Measurements from ENCODE around the gene MYH14. TPM values are rescaled to one million over a fixed set of nuclear protein-coding genes. Genes with fewer than 3 reads are reported as not detected.
A peak's percentile ranks its signal among the peaks of the same experiment; 100 is the strongest.

The MYH14 gene
- total and polyA plus RNA-seq, 9 of the 15 experiments (the other 6 are each of a cell fraction or from before 2014, with no cell fraction given), result 0.04 to 0.86 (median 0.19) TPM; not detected in 2

DNA sequence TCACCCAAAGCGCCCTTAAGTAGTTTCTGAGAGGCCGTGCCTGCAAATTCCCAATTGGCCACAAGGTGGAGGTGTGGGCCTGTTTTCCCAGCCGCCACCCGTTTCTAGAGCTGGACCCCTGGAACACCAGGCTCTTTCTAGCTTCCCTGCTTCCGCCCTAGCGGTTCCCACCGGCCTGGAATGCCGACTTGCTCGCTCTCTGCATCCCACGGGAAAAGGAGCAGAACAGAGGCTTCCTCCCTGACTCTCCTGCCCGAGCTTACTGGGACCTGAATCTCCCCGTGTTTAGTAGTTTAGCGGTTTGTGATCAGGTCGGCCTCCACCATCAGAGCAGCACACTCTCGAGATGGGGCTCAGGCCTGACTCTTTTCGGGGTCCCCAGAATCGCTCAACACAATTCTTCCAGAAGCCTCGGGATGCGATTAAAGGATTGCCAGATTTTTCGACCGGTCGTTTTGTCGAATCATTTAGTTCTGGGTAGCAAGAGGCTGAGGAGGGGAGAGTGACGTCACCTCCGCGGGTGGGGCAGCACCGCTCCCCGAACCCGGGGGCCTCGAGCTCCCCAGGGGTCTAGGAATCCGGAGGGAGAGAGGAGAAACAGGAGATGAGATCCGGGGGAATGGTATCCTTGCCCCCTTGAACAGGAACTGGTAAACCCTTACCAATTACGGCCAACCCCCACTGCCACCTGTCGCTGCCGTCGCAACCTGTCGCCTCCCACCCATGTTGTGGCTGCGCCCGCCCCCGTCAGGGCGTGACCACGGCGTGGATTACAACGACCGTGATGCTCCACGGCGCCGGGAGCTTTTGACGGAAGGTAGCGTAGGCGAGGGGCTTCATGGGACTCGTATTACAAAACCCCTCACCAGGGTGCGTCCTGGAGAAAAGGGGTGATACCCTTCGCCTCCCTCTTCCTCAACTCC, 154.0 kb downstream of the MYH14 start (continued):
- TF ChIP-seq HEY1 (CRISPR knock-in tag; IDR thresholded peaks at IDR 0.05; ENCODE audit: borderline replicate concordance), result no peak
- TF ChIP-seq, protein P1, sequence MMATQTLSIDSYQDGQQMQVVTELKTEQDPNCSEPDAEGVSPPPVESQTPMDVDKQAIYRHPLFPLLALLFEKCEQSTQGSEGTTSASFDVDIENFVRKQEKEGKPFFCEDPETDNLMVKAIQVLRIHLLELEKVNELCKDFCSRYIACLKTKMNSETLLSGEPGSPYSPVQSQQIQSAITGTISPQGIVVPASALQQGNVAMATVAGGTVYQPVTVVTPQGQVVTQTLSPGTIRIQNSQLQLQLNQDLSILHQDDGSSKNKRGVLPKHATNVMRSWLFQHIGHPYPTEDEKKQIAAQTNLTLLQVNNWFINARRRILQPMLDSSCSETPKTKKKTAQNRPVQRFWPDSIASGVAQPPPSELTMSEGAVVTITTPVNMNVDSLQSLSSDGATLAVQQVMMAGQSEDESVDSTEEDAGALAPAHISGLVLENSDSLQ (IDR thresholded peaks at IDR 0.05), result peak; percentile 69
- TF ChIP-seq, protein P2, sequence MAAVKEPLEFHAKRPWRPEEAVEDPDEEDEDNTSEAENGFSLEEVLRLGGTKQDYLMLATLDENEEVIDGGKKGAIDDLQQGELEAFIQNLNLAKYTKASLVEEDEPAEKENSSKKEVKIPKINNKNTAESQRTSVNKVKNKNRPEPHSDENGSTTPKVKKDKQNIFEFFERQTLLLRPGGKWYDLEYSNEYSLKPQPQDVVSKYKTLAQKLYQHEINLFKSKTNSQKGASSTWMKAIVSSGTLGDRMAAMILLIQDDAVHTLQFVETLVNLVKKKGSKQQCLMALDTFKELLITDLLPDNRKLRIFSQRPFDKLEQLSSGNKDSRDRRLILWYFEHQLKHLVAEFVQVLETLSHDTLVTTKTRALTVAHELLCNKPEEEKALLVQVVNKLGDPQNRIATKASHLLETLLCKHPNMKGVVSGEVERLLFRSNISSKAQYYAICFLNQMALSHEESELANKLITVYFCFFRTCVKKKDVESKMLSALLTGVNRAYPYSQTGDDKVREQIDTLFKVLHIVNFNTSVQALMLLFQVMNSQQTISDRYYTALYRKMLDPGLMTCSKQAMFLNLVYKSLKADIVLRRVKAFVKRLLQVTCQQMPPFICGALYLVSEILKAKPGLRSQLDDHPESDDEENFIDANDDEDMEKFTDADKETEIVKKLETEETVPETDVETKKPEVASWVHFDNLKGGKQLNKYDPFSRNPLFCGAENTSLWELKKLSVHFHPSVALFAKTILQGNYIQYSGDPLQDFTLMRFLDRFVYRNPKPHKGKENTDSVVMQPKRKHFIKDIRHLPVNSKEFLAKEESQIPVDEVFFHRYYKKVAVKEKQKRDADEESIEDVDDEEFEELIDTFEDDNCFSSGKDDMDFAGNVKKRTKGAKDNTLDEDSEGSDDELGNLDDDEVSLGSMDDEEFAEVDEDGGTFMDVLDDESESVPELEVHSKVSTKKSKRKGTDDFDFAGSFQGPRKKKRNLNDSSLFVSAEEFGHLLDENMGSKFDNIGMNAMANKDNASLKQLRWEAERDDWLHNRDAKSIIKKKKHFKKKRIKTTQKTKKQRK (IDR thresholded peaks at IDR 0.05; ENCODE audit: borderline replicate concordance, low read depth, low read length), result no peak
- TF ChIP-seq, protein P3, sequence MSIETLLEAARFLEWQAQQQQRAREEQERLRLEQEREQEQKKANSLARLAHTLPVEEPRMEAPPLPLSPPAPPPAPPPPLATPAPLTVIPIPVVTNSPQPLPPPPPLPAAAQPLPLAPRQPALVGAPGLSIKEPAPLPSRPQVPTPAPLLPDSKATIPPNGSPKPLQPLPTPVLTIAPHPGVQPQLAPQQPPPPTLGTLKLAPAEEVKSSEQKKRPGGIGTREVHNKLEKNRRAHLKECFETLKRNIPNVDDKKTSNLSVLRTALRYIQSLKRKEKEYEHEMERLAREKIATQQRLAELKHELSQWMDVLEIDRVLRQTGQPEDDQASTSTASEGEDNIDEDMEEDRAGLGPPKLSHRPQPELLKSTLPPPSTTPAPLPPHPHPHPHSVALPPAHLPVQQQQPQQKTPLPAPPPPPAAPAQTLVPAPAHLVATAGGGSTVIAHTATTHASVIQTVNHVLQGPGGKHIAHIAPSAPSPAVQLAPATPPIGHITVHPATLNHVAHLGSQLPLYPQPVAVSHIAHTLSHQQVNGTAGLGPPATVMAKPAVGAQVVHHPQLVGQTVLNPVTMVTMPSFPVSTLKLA (conservative IDR thresholded peaks at IDR 0.05), result peak; percentile 80 to 87
- peak; percentile 82 for TF ChIP-seq ZBTB7A (IDR thresholded peaks at IDR 0.05; ENCODE audit: borderline replicate concordance, control insufficient read depth, low read depth, low read length)
- TF ChIP-seq, protein P4, sequence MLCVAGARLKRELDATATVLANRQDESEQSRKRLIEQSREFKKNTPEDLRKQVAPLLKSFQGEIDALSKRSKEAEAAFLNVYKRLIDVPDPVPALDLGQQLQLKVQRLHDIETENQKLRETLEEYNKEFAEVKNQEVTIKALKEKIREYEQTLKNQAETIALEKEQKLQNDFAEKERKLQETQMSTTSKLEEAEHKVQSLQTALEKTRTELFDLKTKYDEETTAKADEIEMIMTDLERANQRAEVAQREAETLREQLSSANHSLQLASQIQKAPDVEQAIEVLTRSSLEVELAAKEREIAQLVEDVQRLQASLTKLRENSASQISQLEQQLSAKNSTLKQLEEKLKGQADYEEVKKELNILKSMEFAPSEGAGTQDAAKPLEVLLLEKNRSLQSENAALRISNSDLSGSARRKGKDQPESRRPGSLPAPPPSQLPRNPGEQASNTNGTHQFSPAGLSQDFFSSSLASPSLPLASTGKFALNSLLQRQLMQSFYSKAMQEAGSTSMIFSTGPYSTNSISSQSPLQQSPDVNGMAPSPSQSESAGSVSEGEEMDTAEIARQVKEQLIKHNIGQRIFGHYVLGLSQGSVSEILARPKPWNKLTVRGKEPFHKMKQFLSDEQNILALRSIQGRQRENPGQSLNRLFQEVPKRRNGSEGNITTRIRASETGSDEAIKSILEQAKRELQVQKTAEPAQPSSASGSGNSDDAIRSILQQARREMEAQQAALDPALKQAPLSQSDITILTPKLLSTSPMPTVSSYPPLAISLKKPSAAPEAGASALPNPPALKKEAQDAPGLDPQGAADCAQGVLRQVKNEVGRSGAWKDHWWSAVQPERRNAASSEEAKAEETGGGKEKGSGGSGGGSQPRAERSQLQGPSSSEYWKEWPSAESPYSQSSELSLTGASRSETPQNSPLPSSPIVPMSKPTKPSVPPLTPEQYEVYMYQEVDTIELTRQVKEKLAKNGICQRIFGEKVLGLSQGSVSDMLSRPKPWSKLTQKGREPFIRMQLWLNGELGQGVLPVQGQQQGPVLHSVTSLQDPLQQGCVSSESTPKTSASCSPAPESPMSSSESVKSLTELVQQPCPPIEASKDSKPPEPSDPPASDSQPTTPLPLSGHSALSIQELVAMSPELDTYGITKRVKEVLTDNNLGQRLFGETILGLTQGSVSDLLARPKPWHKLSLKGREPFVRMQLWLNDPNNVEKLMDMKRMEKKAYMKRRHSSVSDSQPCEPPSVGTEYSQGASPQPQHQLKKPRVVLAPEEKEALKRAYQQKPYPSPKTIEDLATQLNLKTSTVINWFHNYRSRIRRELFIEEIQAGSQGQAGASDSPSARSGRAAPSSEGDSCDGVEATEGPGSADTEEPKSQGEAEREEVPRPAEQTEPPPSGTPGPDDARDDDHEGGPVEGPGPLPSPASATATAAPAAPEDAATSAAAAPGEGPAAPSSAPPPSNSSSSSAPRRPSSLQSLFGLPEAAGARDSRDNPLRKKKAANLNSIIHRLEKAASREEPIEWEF (CRISPR knock-in tag; IDR thresholded peaks at IDR 0.05), result no peak
- TF ChIP-seq, protein P5, sequence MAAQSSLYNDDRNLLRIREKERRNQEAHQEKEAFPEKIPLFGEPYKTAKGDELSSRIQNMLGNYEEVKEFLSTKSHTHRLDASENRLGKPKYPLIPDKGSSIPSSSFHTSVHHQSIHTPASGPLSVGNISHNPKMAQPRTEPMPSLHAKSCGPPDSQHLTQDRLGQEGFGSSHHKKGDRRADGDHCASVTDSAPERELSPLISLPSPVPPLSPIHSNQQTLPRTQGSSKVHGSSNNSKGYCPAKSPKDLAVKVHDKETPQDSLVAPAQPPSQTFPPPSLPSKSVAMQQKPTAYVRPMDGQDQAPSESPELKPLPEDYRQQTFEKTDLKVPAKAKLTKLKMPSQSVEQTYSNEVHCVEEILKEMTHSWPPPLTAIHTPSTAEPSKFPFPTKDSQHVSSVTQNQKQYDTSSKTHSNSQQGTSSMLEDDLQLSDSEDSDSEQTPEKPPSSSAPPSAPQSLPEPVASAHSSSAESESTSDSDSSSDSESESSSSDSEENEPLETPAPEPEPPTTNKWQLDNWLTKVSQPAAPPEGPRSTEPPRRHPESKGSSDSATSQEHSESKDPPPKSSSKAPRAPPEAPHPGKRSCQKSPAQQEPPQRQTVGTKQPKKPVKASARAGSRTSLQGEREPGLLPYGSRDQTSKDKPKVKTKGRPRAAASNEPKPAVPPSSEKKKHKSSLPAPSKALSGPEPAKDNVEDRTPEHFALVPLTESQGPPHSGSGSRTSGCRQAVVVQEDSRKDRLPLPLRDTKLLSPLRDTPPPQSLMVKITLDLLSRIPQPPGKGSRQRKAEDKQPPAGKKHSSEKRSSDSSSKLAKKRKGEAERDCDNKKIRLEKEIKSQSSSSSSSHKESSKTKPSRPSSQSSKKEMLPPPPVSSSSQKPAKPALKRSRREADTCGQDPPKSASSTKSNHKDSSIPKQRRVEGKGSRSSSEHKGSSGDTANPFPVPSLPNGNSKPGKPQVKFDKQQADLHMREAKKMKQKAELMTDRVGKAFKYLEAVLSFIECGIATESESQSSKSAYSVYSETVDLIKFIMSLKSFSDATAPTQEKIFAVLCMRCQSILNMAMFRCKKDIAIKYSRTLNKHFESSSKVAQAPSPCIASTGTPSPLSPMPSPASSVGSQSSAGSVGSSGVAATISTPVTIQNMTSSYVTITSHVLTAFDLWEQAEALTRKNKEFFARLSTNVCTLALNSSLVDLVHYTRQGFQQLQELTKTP (IDR thresholded peaks at IDR 0.05; ENCODE audit: low read depth in 1 of 2, partially characterized antibody in 2 of 2), result peak in 1 of 2 experiments; percentile 82
- TF ChIP-seq KDM4B (IDR thresholded peaks at IDR 0.05; ENCODE audit: borderline replicate concordance in 2 of 2, low read depth in 1 of 2), result no peak

Measured in K562 (cell line).